Type B pancreatic cell (in vitro differentiated cells): ENCODE results near the gene ULK1. TPM values are rescaled to one million over a fixed set of nuclear protein-coding genes. Genes with fewer than 3 reads are reported as not detected.
"Not testable (repeated sequence)": the region's sequence is repeated elsewhere in the genome, so short reads cannot be mapped to it uniquely, and the experiment has no call there.

ENCODE experiments used
- DNase-seq: peaks from one replicate; pipeline ENCODE4 v3.0.0; 2021; ENCODE audit warnings: mixed read lengths; ENCODE audit not compliant: unreplicated experiment; ENCODE audit errors: extremely low spot score
- H3K27ac Mint-ChIP-seq: 2 replicates; pipeline ENCODE4 v1.8.0; 2021; ENCODE audit warnings: mild to moderate bottlenecking, mixed read lengths
- H3K27me3 Mint-ChIP-seq: 2 replicates; pipeline ENCODE4 v1.8.0; 2021; ENCODE audit warnings: mixed read lengths
- H3K36me3 Mint-ChIP-seq: 2 replicates; pipeline ENCODE4 v1.8.0; 2021; ENCODE audit warnings: mixed read lengths
- H3K4me1 Mint-ChIP-seq: one replicate; pipeline ENCODE4 v1.8.0; 2021; ENCODE audit warnings: mixed read lengths; ENCODE audit not compliant: unreplicated experiment
- H3K4me3 Mint-ChIP-seq: 2 replicates; pipeline ENCODE4 v1.8.0; 2021; ENCODE audit warnings: mild to moderate bottlenecking, mixed read lengths
- H3K9me3 Mint-ChIP-seq: 2 replicates; pipeline ENCODE4 v1.8.0; 2021; ENCODE audit warnings: mixed read lengths
- CTCF ChIP-seq: fragments of 200-600 bp; sonication (generic); conservative IDR thresholded peaks from 2 replicates; pipeline ENCODE4 v1.5.0; 2021; ENCODE audit warnings: antibody characterized with exemption, mild to moderate bottlenecking
- total RNA-seq: library from RNA; stranded (reverse); gene quantifications from 2 replicates; pipeline ENCODE4 v1.2.1, GENCODE V29; 2021; ENCODE audit warnings: low replicate concordance

ULK1 gene
- total RNA-seq, 1 donor from 2014 or later, result 80.0 TPM

GRCh38 chr12:131882804-131883520 is 11.5 kb upstream of the ULK1 start:
- Mint-ChIP-seq H3K27me3 (no peaks in the 10 kb centered on the region), H3K4me1 (no peaks in the 10 kb centered on the region), H3K36me3 (no peaks in the 10 kb centered on the region), H3K9me3 (no peaks in the 10 kb centered on the region), H3K4me3 (peak overlapping the region; percentile 34), H3K27ac (peak overlapping the region; percentile 85)
- no peak for TF ChIP-seq CTCF
- DNase-seq, result no peak

DNA sequence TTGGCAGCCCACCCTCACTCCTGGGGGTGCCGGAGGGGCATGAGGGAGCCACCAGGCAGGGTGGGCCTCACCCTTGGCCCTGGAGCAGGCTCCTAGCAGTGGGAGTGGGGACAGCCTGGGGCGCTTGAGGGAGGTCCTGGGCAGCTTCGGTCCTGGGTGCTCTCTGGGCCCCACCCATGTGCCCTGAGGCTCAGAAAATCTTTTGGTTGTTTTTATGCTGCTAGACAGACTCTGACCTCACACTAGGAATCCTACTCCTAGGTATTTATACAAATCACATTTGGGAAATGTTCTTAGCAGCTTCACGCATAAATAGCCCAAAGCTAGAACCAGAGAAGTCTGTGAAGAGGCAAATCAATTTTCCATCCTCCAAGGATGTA is 10.9 kb upstream of the ULK1 start:
- Mint-ChIP-seq H3K27ac (peak overlapping the region; percentile 85), H3K36me3 (no peaks in the 10 kb centered on the region), H3K9me3 (no peaks in the 10 kb centered on the region), H3K4me3 (no peak overlapping the region), H3K4me1 (no peaks in the 10 kb centered on the region), H3K27me3 (no peaks in the 10 kb centered on the region)
- no peak for TF ChIP-seq CTCF
- no peak for DNase-seq

GRCh38 chr12:131885076-131885475 is 9.3 kb upstream of the ULK1 start:
- H3K27ac Mint-ChIP-seq, H3K27me3 Mint-ChIP-seq, H3K36me3 Mint-ChIP-seq, H3K9me3 Mint-ChIP-seq, DNase-seq, H3K4me3 Mint-ChIP-seq, H3K4me1 Mint-ChIP-seq: not testable (repeated sequence)

DNA sequence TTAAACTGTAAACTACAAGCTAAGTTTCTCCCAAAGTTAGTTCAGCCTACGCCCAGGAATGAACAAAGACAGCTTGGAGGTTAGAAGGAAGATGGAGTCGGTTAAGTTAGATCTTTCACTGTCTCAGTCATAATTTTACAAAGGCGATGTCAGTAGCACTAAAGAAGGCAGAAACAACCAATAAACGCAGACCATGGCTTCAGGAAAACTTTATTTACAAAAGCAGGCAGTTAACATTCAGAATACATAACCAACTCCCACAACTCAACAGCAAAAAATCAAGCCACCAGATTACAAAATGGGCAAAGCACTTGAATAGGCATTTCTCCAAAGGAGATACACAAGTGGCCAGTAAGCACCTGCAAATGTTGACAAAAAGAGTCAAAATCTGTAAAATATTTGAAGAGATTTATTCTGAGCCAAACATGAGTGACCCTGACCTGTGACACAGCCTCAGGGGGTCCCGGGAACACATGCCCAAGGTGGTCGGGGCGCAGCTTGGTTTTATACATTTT is 8.8 kb upstream of the ULK1 start:
- no peak for DNase-seq
- no peak overlapping the region for H3K27ac Mint-ChIP-seq
- H3K9me3 Mint-ChIP-seq, result no peaks in the 10 kb centered on the region
- no peak overlapping the region for H3K4me3 Mint-ChIP-seq
- peaks cover 7% of the 10 kb centered on the region for H3K4me1 Mint-ChIP-seq
- no peak for TF ChIP-seq CTCF
- H3K27me3 Mint-ChIP-seq, result peaks cover 6% of the 10 kb centered on the region
- H3K36me3 Mint-ChIP-seq, result no peaks in the 10 kb centered on the region

DNA sequence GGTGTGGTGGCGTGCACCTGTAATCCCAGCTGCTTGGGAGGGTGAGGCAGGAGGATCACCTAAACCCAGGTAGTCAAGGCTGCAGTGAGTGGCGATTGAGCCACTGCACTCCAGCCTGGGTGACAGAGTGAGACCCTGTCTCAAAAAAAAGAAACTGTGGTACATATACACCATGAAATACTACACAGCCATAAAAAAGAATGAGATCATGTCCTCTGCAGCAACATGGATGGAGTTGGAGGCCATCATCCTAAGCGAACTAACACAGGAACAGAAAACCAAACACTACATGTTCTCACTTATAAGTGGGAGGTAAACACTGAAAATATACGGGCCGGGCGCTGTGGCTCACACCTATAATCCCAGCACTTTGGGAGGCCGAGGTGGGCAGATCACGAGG is 2.7 kb upstream of the ULK1 start:
- not testable (repeated sequence) for H3K36me3 Mint-ChIP-seq, DNase-seq, H3K9me3 Mint-ChIP-seq, H3K27me3 Mint-ChIP-seq, H3K4me3 Mint-ChIP-seq, H3K27ac Mint-ChIP-seq
- H3K4me1 Mint-ChIP-seq, result peaks cover 11% of the 10 kb centered on the region

DNA sequence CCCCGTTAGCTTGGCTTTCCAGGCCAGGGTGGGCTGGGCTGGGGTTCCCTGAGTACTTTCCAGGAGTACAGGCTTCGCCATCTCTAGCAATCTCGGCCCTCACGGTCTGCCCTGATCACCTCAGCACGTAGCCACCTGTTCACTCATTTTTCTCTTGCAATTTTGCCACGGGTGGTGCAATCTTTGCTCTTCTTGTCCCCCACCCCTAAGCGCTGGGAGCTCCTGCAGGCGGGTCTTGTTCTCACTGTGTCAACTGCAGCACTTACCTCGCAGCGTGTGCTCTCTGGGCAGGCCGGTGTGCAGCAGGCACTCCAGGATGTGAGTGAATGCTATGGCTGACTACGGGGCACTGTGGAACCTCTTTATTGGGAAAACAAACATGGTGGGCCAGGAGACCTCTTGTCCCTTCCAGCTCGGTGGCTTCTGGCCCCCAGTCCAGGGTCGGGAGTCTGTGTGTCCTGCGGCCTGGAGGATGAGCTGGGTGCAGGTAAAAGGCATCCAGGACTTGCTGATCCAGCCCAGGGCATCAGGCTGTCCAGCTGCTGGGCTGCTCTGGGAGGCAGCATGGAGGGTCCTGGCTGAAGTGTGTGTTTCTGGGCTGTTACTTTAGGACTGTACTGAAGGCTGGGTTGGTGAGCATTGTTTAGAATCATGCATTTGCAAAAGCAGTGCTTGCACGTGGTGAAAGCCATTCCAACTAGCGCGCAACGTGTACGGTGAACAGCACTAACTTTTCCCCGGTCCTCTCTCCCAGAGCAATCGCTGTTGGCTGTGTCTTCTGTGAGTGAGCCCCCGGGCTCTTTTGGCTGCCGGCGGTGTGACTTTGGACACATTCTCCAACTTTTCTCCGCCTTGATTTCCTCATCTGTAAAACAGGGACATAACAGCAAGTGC is 1.5 kb upstream of the ULK1 start:
- DNase-seq, result no peak
- Mint-ChIP-seq H3K9me3 (no peaks in the 10 kb centered on the region), H3K27me3 (peaks cover 6% of the 10 kb centered on the region), H3K36me3 (no peaks in the 10 kb centered on the region), H3K27ac (peak overlapping the region; percentile 60), H3K4me3 (peak overlapping the region; percentile 64), H3K4me1 (peaks cover 13% of the 10 kb centered on the region)
- no peak for TF ChIP-seq CTCF
